SK-N-SH (cell line): ENCODE data around the gene JMJD4. TPM values are rescaled to one million over a fixed set of nuclear protein-coding genes. Genes with fewer than 3 reads are reported as not detected.

ENCODE experiments used
- CTCF ChIA-PET: fragments of 300-600, 350-600 bp; formaldehyde crosslinking; extraction: SDS; loops from one replicate; lab custom pipeline; 2021; lab: Yijun Ruan, JAX
- POLR2A ChIA-PET: fragments of 350-600 bp; sonication (Branson Sonifier 250); formaldehyde crosslinking; extraction: SDS; loops from one replicate; lab custom pipeline; 2020; ENCODE audit warnings: antibody characterized with exemption, inconsistent platforms; lab: Yijun Ruan, JAX
- DNase-seq: peaks from one replicate; pipeline ENCODE4 v3.0.0; 2012
- H2AFZ ChIP-seq: fragments of 200-600 bp; sonication (generic); 2 replicates; pipeline ENCODE4 v1.8.1; 2016; ENCODE audit warnings: antibody characterized with exemption, mild to moderate bottlenecking, low read depth
- H3F3A ChIP-seq: fragments of 200-600 bp; sonication (generic); replicated peaks from 2 replicates; pipeline ENCODE3; 2016; ENCODE audit warnings: antibody characterized with exemption, mild to moderate bottlenecking; ENCODE audit not compliant: insufficient read depth
- H3K27ac ChIP-seq, 2 experiments: fragments of 200-500 bp in 1 of 2; fragments of 200-600 bp in 1 of 2; sonication (Bioruptor generic) in 1 of 2; sonication (generic), shearing (Covaris generic) in 1 of 2; 2 replicates each; pipeline versions ENCODE4 v1.5.1 to v1.6.1; 2014 to 2016; ENCODE audit warnings: low read depth in 2 of 2, inconsistent platforms in 1 of 2, low read length in 1 of 2, mild to moderate bottlenecking in 1 of 2, mixed read lengths in 1 of 2
- H3K27me3 ChIP-seq: fragments of 200-600 bp; sonication (generic), shearing (Covaris generic); 2 replicates; pipeline ENCODE4 v1.6.1; 2016; ENCODE audit warnings: mixed run types; ENCODE audit not compliant: insufficient read depth
- H3K36me3 ChIP-seq, 2 experiments: fragments of 200-500 bp in 1 of 2; fragments of 200-600 bp in 1 of 2; sonication (Bioruptor generic) in 1 of 2; sonication (generic) in 1 of 2; replicated peaks in 1 of 2; 2 replicates each; pipeline versions ENCODE3 to v1.5.1; 2014 to 2016; ENCODE audit warnings: low read length in 1 of 2, mild to moderate bottlenecking in 1 of 2; ENCODE audit not compliant: insufficient read depth in 2 of 2, control insufficient read depth in 1 of 2
- H3K4me1 ChIP-seq, 2 experiments: fragments of 200-500 bp in 1 of 2; fragments of 200-600 bp in 1 of 2; sonication (Bioruptor generic) in 1 of 2; sonication (generic), shearing (Covaris generic) in 1 of 2; 2 replicates each; pipeline versions ENCODE4 v1.5.1 to v1.6.1; 2014 to 2016; ENCODE audit warnings: low read depth in 1 of 2, low read length in 1 of 2, mixed run types in 1 of 2; ENCODE audit not compliant: insufficient read depth in 2 of 2, control insufficient read depth in 1 of 2
- H3K4me2 ChIP-seq: fragments of 200-600 bp; sonication (generic), shearing (Covaris generic); 2 replicates; pipeline ENCODE4 v1.6.1; 2017; ENCODE audit warnings: mixed run types
- H3K4me3 ChIP-seq, 2 experiments: fragments of 200-500 bp in 1 of 2; fragments of 200-600 bp in 1 of 2; sonication (Bioruptor generic) in 1 of 2; sonication (generic), shearing (Covaris generic) in 1 of 2; 2 replicates each; pipeline versions ENCODE4 v1.5.1 to v1.8.1; 2014 to 2016; ENCODE audit warnings: low read depth in 2 of 2, inconsistent platforms in 1 of 2, low read length in 1 of 2, mild to moderate bottlenecking in 1 of 2, mixed read lengths in 1 of 2, moderate library complexity in 1 of 2
- H3K79me2 ChIP-seq: fragments of 200-600 bp; sonication (generic); 2 replicates; pipeline ENCODE4 v1.8.1; 2017; ENCODE audit warnings: mild to moderate bottlenecking; ENCODE audit not compliant: insufficient read depth
- H3K9ac ChIP-seq: fragments of 200-600 bp; sonication (generic); 2 replicates; pipeline ENCODE4 v1.6.1; 2017; ENCODE audit warnings: mixed run types
- H3K9me2 ChIP-seq: fragments of 200-600 bp; sonication (generic); 2 replicates; pipeline ENCODE4 v1.6.1; 2017; ENCODE audit warnings: mixed run types
- H3K9me3 ChIP-seq: fragments of 200-600 bp; sonication (generic); 2 replicates; pipeline ENCODE4 v1.6.1; 2017; ENCODE audit warnings: mixed run types, mild to moderate bottlenecking, moderate library complexity
- H4K20me1 ChIP-seq: fragments of 200-600 bp; sonication (generic); 2 replicates; pipeline ENCODE4 v1.6.1; 2017; ENCODE audit warnings: mild to moderate bottlenecking, mixed run types; ENCODE audit not compliant: insufficient read depth
- FOSL2 ChIP-seq: IDR thresholded peaks from 2 replicates; pipeline ENCODE4 v1.4.0; 2012; ENCODE audit warnings: low read depth, mild to moderate bottlenecking, moderate library complexity, borderline replicate concordance
- GATA2 ChIP-seq: sonication (generic); formaldehyde crosslinking; IDR thresholded peaks from 2 replicates; pipeline ENCODE4 v1.5.0; 2020; ENCODE audit warnings: mild to moderate bottlenecking, missing genetic modification reagents
- IRF3 ChIP-seq: fragments of 150-350 bp; IDR thresholded peaks from 2 replicates; pipeline ENCODE4 v1.6.1; 2016; ENCODE audit warnings: mild to moderate bottlenecking, low read depth, low read length
- MAX ChIP-seq: IDR thresholded peaks from 2 replicates; pipeline ENCODE4 v1.4.0; 2012; ENCODE audit warnings: low read depth
- NFIC ChIP-seq: IDR thresholded peaks from 2 replicates; pipeline ENCODE4 v1.4.0; 2012; ENCODE audit warnings: borderline replicate concordance
- NRF1 ChIP-seq: IDR thresholded peaks from 2 replicates; pipeline ENCODE4 v1.6.1; 2012; ENCODE audit warnings: low read depth, mild to moderate bottlenecking, low read length
- POLR2AphosphoS5 ChIP-seq: IDR thresholded peaks from 2 replicates; pipeline ENCODE4 v1.6.1; 2012; ENCODE audit warnings: low read depth, low read length
- RCOR1 ChIP-seq: fragments of 150-350 bp; IDR thresholded peaks from 2 replicates; pipeline ENCODE4 v1.6.1; 2017; ENCODE audit warnings: antibody characterized with exemption, low read length
- RFX5 ChIP-seq: IDR thresholded peaks from 2 replicates; pipeline ENCODE4 v1.6.1; 2012; ENCODE audit warnings: mild to moderate bottlenecking, improper control_type of control experiment, low read length
- TAF1 ChIP-seq: IDR thresholded peaks from 2 replicates; pipeline ENCODE4 v1.6.1; 2012; ENCODE audit warnings: low read depth, mild to moderate bottlenecking, low read length, moderate library complexity, borderline replicate concordance
- TCF12 ChIP-seq: IDR thresholded peaks from 2 replicates; pipeline ENCODE4 v1.4.0; 2012
- USF2 ChIP-seq: fragments of 150-350 bp; IDR thresholded peaks from 2 replicates; pipeline ENCODE4 v1.6.1; 2017; ENCODE audit warnings: antibody characterized with exemption, low read length, low read depth, borderline replicate concordance
- WGBS: methylation state at CpG from one replicate; pipeline ENCODE4 v1.1.6; 2017; ENCODE audit warnings: low lambda C conversion rate; 5-methylcytosine and 5-hydroxymethylcytosine counted together
- polyA plus RNA-seq, 3 experiments: library from polyadenylated mRNA; depleted of rRNA; stranded (reverse); fragments of >200 nt; gene quantifications; 2 replicates each; pipeline ENCODE4 v1.2.3, GENCODE V29; 2012

The JMJD4 gene
- polyA plus RNA-seq, 1 of the 3 experiments (the other 2 are of a cell fraction): 15.0 TPM

- no peak overlapping the region for H3K9ac ChIP-seq
- no peak overlapping the region for H3K4me3 ChIP-seq
- no peak for DNase-seq
- no peak overlapping the region for H3K4me2 ChIP-seq
- no peak overlapping the region for H2AFZ ChIP-seq
- H3K9me3 ChIP-seq: no peaks in the 10 kb centered on the region
- no peaks in the 10 kb centered on the region for H3F3A ChIP-seq
- no peaks in the 10 kb centered on the region; a peak in 1 of 4 replicates for H3K4me1 ChIP-seq
- no peak overlapping the region for H3K27ac ChIP-seq
- TF ChIP-seq FOSL2: no peak
- no peak for TF ChIP-seq NRF1
- TF ChIP-seq TAF1: no peak
- no peak for TF ChIP-seq MAX
- TF ChIP-seq NFIC: no peak
- peaks cover 0 to 21% of the 10 kb centered on the region in 2 experiments for H3K36me3 ChIP-seq
- WGBS: 97% methylated on average over 11 of the region's 18 CpGs
- ChIA-PET POLR2A (no interaction called here), CTCF (interaction anchor here (2.5 kb wide), 1 partner anchor 20 kb away, joined by 9 read pairs; no protein-coding TSS in a partner anchor)
- no peaks in the 10 kb centered on the region for H3K27me3 ChIP-seq
- peaks cover 61% of the 10 kb centered on the region for H3K79me2 ChIP-seq
- H3K9me2 ChIP-seq: no peaks in the 10 kb centered on the region
- H4K20me1 ChIP-seq: peaks cover 48% of the 10 kb centered on the region
Observed at GRCh38 chr1:227742738-227743715, 7.9 kb upstream of the JMJD4 start.

GRCh38 chr1:227741166-227741870 lies 6.2 kb upstream of the JMJD4 start:
- H3K4me3 ChIP-seq: no peak overlapping the region
- H2AFZ ChIP-seq: no peak overlapping the region
- TF ChIP-seq TCF12 (no peak), POLR2AphosphoS5 (no peak), USF2 (no peak), IRF3 (no peak), RFX5 (no peak), RCOR1 (no peak), GATA2 (CRISPR knock-in tag) (no peak)
- no peaks in the 10 kb centered on the region for H3F3A ChIP-seq
- H3K9me2 ChIP-seq: no peaks in the 10 kb centered on the region
- DNase-seq: no peak
- H3K27ac ChIP-seq: no peak overlapping the region
- H4K20me1 ChIP-seq: peaks cover 38% of the 10 kb centered on the region
- peaks cover 78% of the 10 kb centered on the region for H3K79me2 ChIP-seq
- ChIA-PET POLR2A (no interaction called here), CTCF (interaction anchor here (1.7 kb wide), 1 partner anchor 21 kb away, joined by 7 read pairs; no protein-coding TSS in a partner anchor)
- peaks cover 0 to 7% of the 10 kb centered on the region in 2 experiments for H3K36me3 ChIP-seq
- no peaks in the 10 kb centered on the region for H3K9me3 ChIP-seq
- H3K4me1 ChIP-seq: peaks cover 0 to 2% of the 10 kb centered on the region in 2 experiments; a peak in 1 of 4 replicates
- H3K27me3 ChIP-seq: no peaks in the 10 kb centered on the region
- 85% methylated on average over 17 of the region's 17 CpGs for WGBS
- no peak overlapping the region for H3K4me2 ChIP-seq
- H3K9ac ChIP-seq: no peak overlapping the region
